OCI-LY7 (cell line): ENCODE results near the gene BEND5. TPM values are rescaled to one million over a fixed set of nuclear protein-coding genes. Genes with fewer than 3 reads are reported as not detected.
A peak's percentile ranks its signal among the peaks of the same experiment; 100 is the strongest.

Source experiments
- BruUV-seq: library from RNA; stranded (reverse); fragments of 400-500 nt; replicated peaks from 2 replicates; lab custom pipeline; 2021; lab: Mats Ljungman, UMichigan
- CTCF ChIA-PET: fragments of 300-600 bp; sonication (Branson Sonifier 250); formaldehyde crosslinking; loops from one replicate; lab custom pipeline; 2022; ENCODE audit warnings: antibody characterized with exemption; ENCODE audit not compliant: unreplicated experiment; lab: Charles Lee
- POLR2A ChIA-PET: fragments of 300-600 bp; sonication (Branson Sonifier 250); formaldehyde crosslinking; loops from one replicate; lab custom pipeline; 2022; ENCODE audit warnings: antibody characterized with exemption; lab: Charles Lee
- DNase-seq: peaks from one replicate; pipeline ENCODE4 v3.0.0-alpha.2; 2015; ENCODE audit warnings: low spot score
- H2AFZ ChIP-seq: fragments of 200-600 bp; sonication (generic), shearing (Covaris generic); 2 replicates; pipeline ENCODE4 v1.6.1; 2014; ENCODE audit warnings: mild to moderate bottlenecking, antibody characterized with exemption, low read length, moderate library complexity
- H3K27ac ChIP-seq: fragments of 200-600 bp; sonication (generic); 2 replicates; pipeline ENCODE4 v1.5.1; 2014; ENCODE audit warnings: mixed run types, low read depth, mild to moderate bottlenecking, moderate library complexity, low read length, inconsistent platforms; ENCODE audit not compliant: poor library complexity, severe bottlenecking
- H3K36me3 ChIP-seq: fragments of 200-600 bp; sonication (generic); 2 replicates; pipeline ENCODE4 v1.6.1; 2014; ENCODE audit warnings: mild to moderate bottlenecking, antibody characterized with exemption, low read length, moderate library complexity, mixed read lengths; ENCODE audit not compliant: insufficient read depth
- H3K4me1 ChIP-seq: fragments of 200-600 bp; sonication (generic); 2 replicates; pipeline ENCODE4 v1.5.1; 2014; ENCODE audit warnings: mild to moderate bottlenecking, low read length; ENCODE audit not compliant: insufficient read depth, poor library complexity, severe bottlenecking
- H3K4me2 ChIP-seq: fragments of 200-600 bp; sonication (generic); 2 replicates; pipeline ENCODE4 v1.6.1; 2014; ENCODE audit warnings: mild to moderate bottlenecking, low read length
- H3K4me3 ChIP-seq: fragments of 200-600 bp; sonication (generic); 2 replicates; pipeline ENCODE4 v1.5.1; 2014; ENCODE audit warnings: mild to moderate bottlenecking, low read depth, low read length; ENCODE audit not compliant: poor library complexity, severe bottlenecking
- H3K79me2 ChIP-seq: fragments of 200-600 bp; sonication (generic); 2 replicates; pipeline ENCODE4 v1.6.1; 2016; ENCODE audit warnings: low read depth, mild to moderate bottlenecking, low read length, moderate library complexity, mixed read lengths; ENCODE audit not compliant: insufficient read depth
- H3K9me2 ChIP-seq: fragments of 200-600 bp; sonication (generic); 2 replicates; pipeline ENCODE4 v1.6.1; 2016; ENCODE audit warnings: mild to moderate bottlenecking, low read length, mixed read lengths; ENCODE audit not compliant: insufficient read depth
- H3K9me3 ChIP-seq: fragments of 200-600 bp; sonication (generic); 2 replicates; pipeline ENCODE4 v1.6.1; 2014; ENCODE audit warnings: mild to moderate bottlenecking, mixed run types, low read length, mixed read lengths
- H4K20me1 ChIP-seq: fragments of 200-600 bp; sonication (generic); 2 replicates; pipeline ENCODE4 v1.6.1; 2014; ENCODE audit warnings: mild to moderate bottlenecking, antibody characterized with exemption, low read length, moderate library complexity, mixed read lengths; ENCODE audit not compliant: insufficient read depth
- EZH2phosphoT487 ChIP-seq: fragments of 200-600 bp; sonication (generic); IDR thresholded peaks from 2 replicates; pipeline ENCODE4 v1.6.1; 2018; ENCODE audit warnings: low read depth, borderline replicate concordance, mild to moderate bottlenecking, mixed run types, antibody characterized with exemption, low read length, moderate library complexity, mixed read lengths
- intact Hi-C: fragments of 100-400 bp; cut with micrococcal nuclease; formaldehyde crosslinking; loops from one replicate; pipeline ENCODE4 v1.10.0; 2022; ENCODE audit not compliant: unreplicated experiment
- total RNA-seq, 2 experiments: library from RNA; depleted of rRNA in 1 of 2; stranded (reverse); fragments of >200 nt in 1 of 2; shearing (Covaris generic) in 1 of 2; gene quantifications; 2 replicates each; pipeline ENCODE4 v1.2.3, GENCODE V29; 2014 to 2022
- TF ChIP-seq, protein P1 (sequence below): fragments of 200-600 bp; sonication (generic); conservative IDR thresholded peaks from 2 replicates; pipeline ENCODE4 v1.5.1; 2014; ENCODE audit warnings: mild to moderate bottlenecking, antibody characterized with exemption, low read length, moderate library complexity, mixed read lengths

Gene BEND5
- total RNA-seq, 2 experiments from 2014 or later, result not detected

DNA sequence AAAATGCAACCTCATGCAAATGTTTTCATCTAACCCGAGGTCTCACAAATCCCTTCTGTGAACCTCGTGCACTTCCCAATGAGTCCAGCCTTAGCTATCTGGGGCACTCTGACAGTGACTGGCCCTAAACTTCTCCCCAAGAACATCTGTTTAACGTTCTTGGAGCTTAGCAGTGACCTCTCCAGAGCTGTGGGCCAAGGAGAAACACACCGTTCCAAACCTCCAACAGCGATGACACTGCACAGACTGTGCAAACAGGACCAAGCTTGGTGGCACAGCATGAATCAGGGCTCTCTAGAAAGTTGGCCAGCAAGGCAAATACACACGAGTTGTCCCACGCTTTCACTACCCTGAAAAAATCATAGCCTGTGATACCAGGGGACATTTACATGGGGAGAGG is 15.8 kb downstream of the BEND5 start:
- H3K4me2 ChIP-seq, result no peak overlapping the region

DNA sequence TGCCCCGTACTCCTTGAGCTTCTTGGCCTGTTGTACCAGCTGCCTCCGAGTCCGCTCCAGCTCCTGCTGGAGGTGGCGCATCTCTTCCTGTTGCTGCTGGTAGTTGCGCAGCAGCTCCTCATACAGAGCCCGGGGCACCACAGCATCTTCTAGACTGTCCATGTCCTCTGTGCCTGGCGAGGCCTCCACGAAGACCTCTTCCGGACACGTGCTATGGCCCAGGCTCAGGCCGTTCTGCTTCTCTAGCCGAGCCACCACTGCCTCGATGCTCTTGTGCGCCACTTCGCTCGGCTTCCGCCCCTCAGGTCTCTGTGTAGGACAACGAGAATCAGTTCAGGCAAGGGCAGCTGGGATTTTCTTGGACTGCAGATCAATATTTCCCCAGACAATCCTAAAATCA is 17.7 kb downstream of the BEND5 start:
- BruUV-seq, result no TSS peak
- Histone ChIP-seq H3K4me2 (no peak overlapping the region), H3K36me3 (no peaks in the 10 kb centered on the region), H3K4me1 (peaks cover 8% of the 10 kb centered on the region), H4K20me1 (no peaks in the 10 kb centered on the region), H3K9me3 (no peaks in the 10 kb centered on the region), H3K9me2 (no peaks in the 10 kb centered on the region), H2AFZ (no peak overlapping the region), H3K27ac (no peak overlapping the region), H3K4me3 (no peak overlapping the region), H3K79me2 (no peaks in the 10 kb centered on the region)
- no peak for TF ChIP-seq EZH2phosphoT487
- TF ChIP-seq, protein P1, sequence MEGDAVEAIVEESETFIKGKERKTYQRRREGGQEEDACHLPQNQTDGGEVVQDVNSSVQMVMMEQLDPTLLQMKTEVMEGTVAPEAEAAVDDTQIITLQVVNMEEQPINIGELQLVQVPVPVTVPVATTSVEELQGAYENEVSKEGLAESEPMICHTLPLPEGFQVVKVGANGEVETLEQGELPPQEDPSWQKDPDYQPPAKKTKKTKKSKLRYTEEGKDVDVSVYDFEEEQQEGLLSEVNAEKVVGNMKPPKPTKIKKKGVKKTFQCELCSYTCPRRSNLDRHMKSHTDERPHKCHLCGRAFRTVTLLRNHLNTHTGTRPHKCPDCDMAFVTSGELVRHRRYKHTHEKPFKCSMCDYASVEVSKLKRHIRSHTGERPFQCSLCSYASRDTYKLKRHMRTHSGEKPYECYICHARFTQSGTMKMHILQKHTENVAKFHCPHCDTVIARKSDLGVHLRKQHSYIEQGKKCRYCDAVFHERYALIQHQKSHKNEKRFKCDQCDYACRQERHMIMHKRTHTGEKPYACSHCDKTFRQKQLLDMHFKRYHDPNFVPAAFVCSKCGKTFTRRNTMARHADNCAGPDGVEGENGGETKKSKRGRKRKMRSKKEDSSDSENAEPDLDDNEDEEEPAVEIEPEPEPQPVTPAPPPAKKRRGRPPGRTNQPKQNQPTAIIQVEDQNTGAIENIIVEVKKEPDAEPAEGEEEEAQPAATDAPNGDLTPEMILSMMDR, result no peak
- DNase-seq, result no peak
- ChIA-PET POLR2A (no interaction called here), CTCF (no interaction called here)
- intact Hi-C loops, result no loop called here

More for the DNA sequence above, 15.8 kb downstream of the BEND5 start:
- ChIA-PET POLR2A (interaction anchor here (0.6 to 1.4 kb wide), 2 partner anchors 14 to 75 kb away, joined by 3 to 4 read pairs; no protein-coding TSS in a partner anchor), CTCF (no interaction called here)
- no peak overlapping the region for H3K4me3 ChIP-seq
- no peaks in the 10 kb centered on the region for H3K9me3 ChIP-seq
- H3K9me2 ChIP-seq, result no peaks in the 10 kb centered on the region
- no peaks in the 10 kb centered on the region for H3K79me2 ChIP-seq
- BruUV-seq, result no TSS peak
- TF ChIP-seq, protein P1, result no peak
- no peak for TF ChIP-seq EZH2phosphoT487
- intact Hi-C loops, result no loop called here
- H3K4me1 ChIP-seq, result peaks cover 8% of the 10 kb centered on the region
- no peaks in the 10 kb centered on the region for H3K36me3 ChIP-seq
- no peak for DNase-seq
- no peak overlapping the region for H3K27ac ChIP-seq
- no peaks in the 10 kb centered on the region for H4K20me1 ChIP-seq
- H2AFZ ChIP-seq, result peak overlapping the region; percentile 67; the same call in 1 of the 2 replicates

GRCh38 chr1:48757363-48757762 is 19.3 kb downstream of the BEND5 start:
- H3K27ac ChIP-seq, result no peak overlapping the region
- BruUV-seq, result no TSS peak
- no peak overlapping the region for H3K4me3 ChIP-seq
- H2AFZ ChIP-seq, result no peak overlapping the region
- TF ChIP-seq EZH2phosphoT487, result no peak
- TF ChIP-seq, protein P1, result no peak
- H3K4me2 ChIP-seq, result no peak overlapping the region
- CTCF ChIA-PET, result no interaction called here
- intact Hi-C loops, result no loop called here
- POLR2A ChIA-PET, result no interaction called here
- DNase-seq, result no peak
- H4K20me1 ChIP-seq, result no peaks in the 10 kb centered on the region
- no peaks in the 10 kb centered on the region for H3K9me3 ChIP-seq
- no peaks in the 10 kb centered on the region for H3K36me3 ChIP-seq
- no peaks in the 10 kb centered on the region for H3K9me2 ChIP-seq
- no peaks in the 10 kb centered on the region for H3K79me2 ChIP-seq
- H3K4me1 ChIP-seq, result peaks cover 8% of the 10 kb centered on the region
